OCI-LY1 (cell line): ENCODE data around the gene SEMA3F.

Experiments used
- H2AFZ ChIP-seq: fragments of 200-600 bp; sonication (generic), shearing (Covaris generic); 2 replicates; pipeline ENCODE4 v1.6.0; 2014; ENCODE audit warnings: antibody characterized with exemption, mild to moderate bottlenecking, low read length
- H3F3A ChIP-seq: fragments of 200-600 bp; sonication (generic), shearing (Covaris generic); 2 replicates; pipeline ENCODE4 v1.6.0; 2014; ENCODE audit warnings: mild to moderate bottlenecking, antibody characterized with exemption, low read length, moderate library complexity; ENCODE audit not compliant: insufficient read depth
- H3K27ac ChIP-seq: fragments of 200-600 bp; sonication (generic); 2 replicates; pipeline ENCODE4 v1.5.1; 2014; ENCODE audit warnings: low read length, mixed run types, mild to moderate bottlenecking, low read depth; ENCODE audit not compliant: poor library complexity, severe bottlenecking
- H3K27me3 ChIP-seq: fragments of 200-600 bp; sonication (generic); 2 replicates; pipeline ENCODE4 v1.6.0; 2014; ENCODE audit warnings: antibody characterized with exemption, mild to moderate bottlenecking, low read length, moderate library complexity; ENCODE audit not compliant: insufficient read depth
- H3K36me3 ChIP-seq: fragments of 200-600 bp; sonication (generic); 2 replicates; pipeline ENCODE4 v1.6.1; 2014; ENCODE audit warnings: mild to moderate bottlenecking, antibody characterized with exemption, low read length, moderate library complexity, mixed read lengths; ENCODE audit not compliant: insufficient read depth
- H3K4me1 ChIP-seq: fragments of 200-600 bp; sonication (generic); 2 replicates; pipeline ENCODE4 v1.5.1; 2014; ENCODE audit warnings: mild to moderate bottlenecking, low read length, moderate library complexity; ENCODE audit not compliant: insufficient read depth, severe bottlenecking
- H3K4me2 ChIP-seq: fragments of 200-600 bp; sonication (generic), shearing (Covaris generic); 2 replicates; pipeline ENCODE4 v1.6.1; 2014; ENCODE audit warnings: low read length
- H3K4me3 ChIP-seq: fragments of 200-600 bp; sonication (generic); 2 replicates; pipeline ENCODE4 v1.5.1; 2014; ENCODE audit warnings: low read length, low read depth, mild to moderate bottlenecking, mixed read lengths; ENCODE audit not compliant: poor library complexity, severe bottlenecking
- H3K79me2 ChIP-seq: fragments of 200-600 bp; shearing (Covaris generic); 2 replicates; pipeline ENCODE4 v1.6.1; 2016; ENCODE audit warnings: mixed run types, low read length, mixed read lengths; ENCODE audit not compliant: insufficient read depth
- H3K9ac ChIP-seq: fragments of 200-600 bp; sonication (generic), shearing (Covaris generic); 2 replicates; pipeline ENCODE4 v1.6.1; 2014; ENCODE audit warnings: mild to moderate bottlenecking, low read length, mixed read lengths
- H3K9me2 ChIP-seq: fragments of 200-600 bp; sonication (generic), shearing (Covaris generic); 2 replicates; pipeline ENCODE4 v1.6.1; 2014; ENCODE audit warnings: low read depth, mild to moderate bottlenecking, low read length, mixed read lengths
- H3K9me3 ChIP-seq: fragments of 200-600 bp; shearing (Covaris generic); 2 replicates; pipeline ENCODE4 v1.6.1; 2014; ENCODE audit warnings: low read length, mixed read lengths
- H4K20me1 ChIP-seq: fragments of 200-600 bp; sonication (generic), shearing (Covaris generic); 2 replicates; pipeline ENCODE4 v1.6.0; 2016; ENCODE audit warnings: mild to moderate bottlenecking, low read length; ENCODE audit not compliant: insufficient read depth
- CTCF ChIP-seq: fragments of 200-600 bp; sonication (generic), shearing (Covaris generic); IDR thresholded peaks from 2 replicates; pipeline ENCODE4 v1.5.1; 2017; ENCODE audit warnings: mild to moderate bottlenecking, antibody characterized with exemption, low read length, moderate library complexity, mixed read lengths
- EZH2 ChIP-seq: fragments of 200-600 bp; sonication (generic), shearing (Covaris generic); IDR thresholded peaks from 2 replicates; pipeline ENCODE4 v1.8.0; 2017; ENCODE audit warnings: borderline replicate concordance, mixed run types, mild to moderate bottlenecking, antibody characterized with exemption, low read length, moderate library complexity, mixed read lengths

SEMA3F gene

GRCh38 chr3:50135964-50136363 is 19.2 kb upstream of the SEMA3F start:
- H3K9me3 ChIP-seq, result no peaks in the 10 kb centered on the region
- no peak overlapping the region for H3K4me3 ChIP-seq
- no peak overlapping the region for H3K9ac ChIP-seq
- H3K36me3 ChIP-seq, result no peaks in the 10 kb centered on the region
- no peaks in the 10 kb centered on the region for H3K9me2 ChIP-seq
- H3K4me1 ChIP-seq, result no peaks in the 10 kb centered on the region
- no peaks in the 10 kb centered on the region for H4K20me1 ChIP-seq
- H3K27me3 ChIP-seq, result peaks cover 10% of the 10 kb centered on the region; the same call in 1 of the 2 replicates
- H2AFZ ChIP-seq, result no peak overlapping the region
- H3K79me2 ChIP-seq, result no peaks in the 10 kb centered on the region
- no peak overlapping the region for H3K27ac ChIP-seq
- TF ChIP-seq CTCF (no peak), EZH2 (no peak)
- no peaks in the 10 kb centered on the region for H3F3A ChIP-seq
- H3K4me2 ChIP-seq, result no peak overlapping the region

- Histone ChIP-seq H3K27ac (no peak overlapping the region), H3K9me3 (no peaks in the 10 kb centered on the region), H3K9me2 (no peaks in the 10 kb centered on the region), H3F3A (no peaks in the 10 kb centered on the region), H3K9ac (no peak overlapping the region), H3K4me2 (no peak overlapping the region), H3K4me3 (no peak overlapping the region), H2AFZ (no peak overlapping the region), H3K79me2 (no peaks in the 10 kb centered on the region), H3K27me3 (peaks cover 4% of the 10 kb centered on the region; the same call in 1 of the 2 replicates), H3K36me3 (no peaks in the 10 kb centered on the region), H4K20me1 (no peaks in the 10 kb centered on the region), H3K4me1 (no peaks in the 10 kb centered on the region)
- TF ChIP-seq CTCF, result no peak
- TF ChIP-seq EZH2, result no peak
Observed at GRCh38 chr3:50136714-50137405, 18.3 kb upstream of the SEMA3F start.

GRCh38 chr3:50137531-50137930 is 17.6 kb upstream of the SEMA3F start:
- Histone ChIP-seq H3K79me2 (no peaks in the 10 kb centered on the region), H3K9ac (no peak overlapping the region), H3K27ac (no peak overlapping the region), H3K9me2 (no peaks in the 10 kb centered on the region), H3K4me1 (no peaks in the 10 kb centered on the region), H3K4me3 (no peak overlapping the region), H3K4me2 (no peak overlapping the region), H3K9me3 (no peaks in the 10 kb centered on the region), H3F3A (no peaks in the 10 kb centered on the region), H3K36me3 (no peaks in the 10 kb centered on the region), H3K27me3 (peaks cover 4% of the 10 kb centered on the region; the same call in 1 of the 2 replicates), H4K20me1 (no peaks in the 10 kb centered on the region), H2AFZ (no peak overlapping the region)
- TF ChIP-seq CTCF (no peak), EZH2 (no peak)
